ENCODE data around the gene RCOR1.

RCOR1 gene

GRCh38 chr14:102684298-102684663, 91.8 kb downstream of the RCOR1 start:
- no peak for DNase-seq

GRCh38 chr14:102686196-102686801, 93.8 kb downstream of the RCOR1 start:
- DNase-seq = no peak

GRCh38 chr14:102688290-102688689, 95.8 kb downstream of the RCOR1 start:
- peak; percentile 60 for DNase-seq

DNA sequence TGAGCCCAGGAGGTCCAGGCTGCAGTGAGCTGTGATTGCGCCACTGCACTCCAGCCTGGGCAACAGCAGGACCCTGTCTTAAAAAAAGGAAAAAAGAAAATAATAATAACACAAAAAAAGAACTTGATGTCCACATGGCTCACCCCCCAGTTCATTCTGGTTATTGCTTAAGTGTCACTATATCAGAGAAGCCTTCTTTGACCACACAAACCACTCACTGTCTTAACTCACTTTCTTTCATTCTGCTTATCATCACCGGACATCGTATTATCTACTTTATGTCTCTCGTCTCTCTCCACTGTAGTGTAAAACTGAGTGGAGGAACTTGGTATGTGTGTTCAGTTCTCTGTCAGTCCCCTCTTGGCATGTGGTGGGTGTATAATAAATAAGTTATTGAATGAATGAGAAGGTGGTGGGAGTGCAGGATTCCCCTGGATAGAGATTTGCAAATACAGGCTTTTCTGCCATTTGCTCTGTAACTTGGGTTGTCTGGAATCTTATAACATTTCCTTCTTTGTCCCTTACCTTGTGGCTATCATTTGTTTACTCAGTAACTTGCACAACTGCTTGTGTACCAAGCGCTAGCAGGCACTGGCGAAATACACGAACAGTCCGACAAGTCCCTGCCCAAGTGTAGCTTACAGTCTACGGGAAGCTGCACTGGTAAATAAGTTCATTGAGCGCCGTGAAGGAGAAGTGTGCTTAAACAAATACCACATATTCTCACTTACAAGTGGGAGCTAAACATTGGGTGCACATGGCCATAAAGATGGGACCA, 98.2 kb downstream of the RCOR1 start:
- no peak for DNase-seq

DNA sequence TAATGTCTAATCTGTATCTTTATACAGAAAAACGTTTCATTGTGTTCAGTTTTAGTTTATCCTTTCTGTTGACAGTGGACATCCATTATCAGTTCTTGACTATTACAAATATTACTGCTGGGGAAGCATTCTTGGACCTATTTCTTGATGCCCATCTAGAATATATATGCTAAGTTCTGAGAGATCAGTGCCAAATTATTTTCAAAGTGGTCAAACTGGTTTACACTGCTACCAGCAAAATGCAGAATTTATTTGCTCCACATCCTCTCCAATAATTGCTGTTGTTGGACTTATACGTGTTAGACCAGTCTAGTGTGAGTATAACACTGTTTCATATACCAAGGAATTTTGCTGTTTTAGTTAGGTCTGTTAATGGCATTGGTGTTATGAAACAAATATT, 99.3 kb downstream of the RCOR1 start:
- no peak for DNase-seq

DNA sequence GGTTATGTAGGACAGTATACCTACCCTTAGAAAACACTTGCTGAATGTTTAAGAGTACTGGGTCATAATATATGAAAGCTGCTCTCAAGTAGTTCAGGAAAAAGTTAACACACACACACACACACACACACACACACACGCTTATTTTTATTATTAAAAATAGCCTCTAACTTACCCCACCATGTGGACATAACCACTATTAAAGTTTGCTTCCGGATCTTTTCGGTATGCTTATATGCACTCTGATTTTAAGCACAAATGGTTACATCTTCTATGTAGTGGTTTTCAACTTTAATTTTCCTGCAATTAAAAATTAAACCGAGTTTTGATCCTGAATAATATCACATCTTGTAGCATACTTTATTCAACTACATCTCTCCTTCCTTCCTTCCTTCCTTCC, 99.9 kb downstream of the RCOR1 start:
- DNase-seq = no peak

- no peak for DNase-seq
Observed at GRCh38 chr14:102693006-102693755, 100.7 kb downstream of the RCOR1 start.

DNA sequence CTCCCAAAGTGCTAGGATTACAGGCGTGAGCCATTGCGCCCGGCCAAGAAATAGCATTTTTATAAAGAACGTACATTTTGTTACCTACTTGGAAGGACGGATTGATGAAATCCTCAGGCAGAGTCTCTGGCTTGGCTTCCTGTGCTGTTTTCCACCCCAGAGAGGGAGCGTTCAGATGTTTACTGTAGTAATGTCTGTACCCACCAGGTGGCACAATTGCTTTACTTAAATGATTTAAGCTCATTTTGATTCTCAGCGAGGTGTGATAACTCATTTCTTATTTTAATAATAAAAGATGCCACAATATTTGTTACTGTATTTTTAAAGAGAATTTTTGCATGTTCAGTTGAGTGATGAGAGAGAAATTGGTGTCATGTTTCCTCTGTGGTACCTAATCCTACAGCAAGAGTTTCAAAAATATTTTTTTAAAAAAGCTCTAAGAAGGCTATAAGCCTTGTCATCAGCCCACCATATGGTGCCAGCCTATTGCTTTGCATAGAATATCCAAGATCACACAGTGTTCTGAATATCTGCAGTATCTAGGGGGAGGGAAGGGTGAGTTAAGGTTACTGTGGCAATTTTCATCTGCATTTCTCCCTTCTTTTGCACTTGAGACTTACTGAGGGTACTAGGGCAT, 102.2 kb downstream of the RCOR1 start:
- peak; percentile 84 for DNase-seq

- no peak for DNase-seq
Observed at GRCh38 chr14:102695167-102695555, 102.7 kb downstream of the RCOR1 start.

DNA sequence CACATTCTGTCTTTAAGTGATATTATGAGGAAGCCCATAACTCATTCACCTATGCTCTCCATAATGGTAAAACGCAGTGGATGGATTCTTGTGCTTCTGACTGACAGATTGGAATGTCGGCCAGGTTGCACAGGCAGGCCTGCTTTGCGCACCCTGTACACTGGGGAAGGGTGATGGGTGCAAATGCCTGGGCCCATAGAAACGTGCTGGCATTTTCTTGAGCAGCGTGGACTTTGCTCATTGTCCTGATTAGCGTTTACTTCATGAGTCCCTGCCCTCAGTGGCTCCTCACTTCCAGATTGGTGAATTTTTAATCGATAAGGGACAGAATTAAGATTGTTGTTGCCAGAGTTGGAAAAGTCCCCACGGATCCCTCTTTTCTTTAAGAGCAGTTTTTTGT, 103.9 kb downstream of the RCOR1 start:
- DNase-seq = no peak

GRCh38 chr14:102696856-102697495, 104.5 kb downstream of the RCOR1 start:
- no peak for DNase-seq

DNA sequence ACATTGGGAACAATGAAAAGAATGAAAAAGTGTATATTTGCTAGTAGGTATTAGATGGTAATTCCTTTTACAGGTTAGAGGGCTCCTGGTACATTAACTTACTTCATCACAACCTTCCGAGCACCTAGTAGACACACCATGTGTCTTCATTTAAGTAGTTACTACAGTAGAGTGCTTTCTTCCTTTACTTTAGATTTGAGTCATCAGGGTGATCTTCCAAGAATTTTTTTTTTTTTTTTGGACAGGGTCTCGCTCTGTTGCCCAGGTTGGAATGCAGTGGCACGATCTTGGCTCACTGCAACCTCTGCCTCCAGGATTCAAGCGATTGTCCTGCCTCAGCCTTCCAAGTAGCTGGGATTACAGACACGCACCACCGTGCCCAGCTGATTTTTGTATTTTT, 105.1 kb downstream of the RCOR1 start:
- no peak for DNase-seq

- no peak for DNase-seq
Observed at GRCh38 chr14:102699416-102700110, 107.1 kb downstream of the RCOR1 start.

- DNase-seq = no peak
Observed at GRCh38 chr14:102708494-102708893, 116.0 kb downstream of the RCOR1 start.

DNA sequence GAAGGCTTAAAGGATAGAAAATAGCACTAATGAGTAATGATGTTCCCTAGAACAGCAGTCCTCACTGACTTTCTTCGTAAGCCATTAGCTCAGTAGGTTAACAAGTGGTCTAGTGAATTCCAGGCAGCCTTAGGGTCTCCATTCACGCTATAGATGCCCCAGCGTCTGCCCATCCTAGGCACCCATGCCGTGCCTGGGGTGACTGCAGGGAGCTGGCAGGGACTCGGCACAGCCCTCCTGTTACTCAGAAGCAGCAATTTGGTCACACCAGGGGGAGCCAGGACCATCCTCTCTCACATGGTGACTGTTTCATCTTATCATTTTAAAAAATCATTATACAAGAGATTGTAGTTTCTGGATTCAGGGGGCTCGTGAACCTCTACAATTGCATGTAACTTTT, 118.8 kb downstream of the RCOR1 start:
- no peak for DNase-seq

- DNase-seq = no peak
Observed at GRCh38 chr14:102711946-102712345, 119.5 kb downstream of the RCOR1 start.

DNA sequence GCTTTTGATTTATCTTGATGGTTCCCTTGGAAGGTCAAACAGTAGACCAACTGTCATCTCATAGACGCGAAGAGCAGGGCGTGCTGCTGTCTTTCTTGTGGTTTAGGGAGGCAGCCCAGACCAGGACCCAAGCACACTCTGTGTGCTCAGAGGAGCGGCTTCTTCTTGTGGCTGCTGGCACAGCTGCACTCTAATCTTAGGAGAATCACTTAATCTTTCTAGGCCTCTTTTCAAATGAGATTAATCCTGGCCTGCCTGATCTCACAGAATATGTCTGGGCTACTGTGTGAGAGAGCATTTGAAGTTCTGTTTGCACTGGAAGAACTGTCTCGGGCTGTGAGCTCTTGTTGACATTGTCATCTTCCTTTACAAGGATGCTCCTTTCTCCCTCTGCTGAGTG, 124.8 kb downstream of the RCOR1 start:
- DNase-seq = no peak

DNA sequence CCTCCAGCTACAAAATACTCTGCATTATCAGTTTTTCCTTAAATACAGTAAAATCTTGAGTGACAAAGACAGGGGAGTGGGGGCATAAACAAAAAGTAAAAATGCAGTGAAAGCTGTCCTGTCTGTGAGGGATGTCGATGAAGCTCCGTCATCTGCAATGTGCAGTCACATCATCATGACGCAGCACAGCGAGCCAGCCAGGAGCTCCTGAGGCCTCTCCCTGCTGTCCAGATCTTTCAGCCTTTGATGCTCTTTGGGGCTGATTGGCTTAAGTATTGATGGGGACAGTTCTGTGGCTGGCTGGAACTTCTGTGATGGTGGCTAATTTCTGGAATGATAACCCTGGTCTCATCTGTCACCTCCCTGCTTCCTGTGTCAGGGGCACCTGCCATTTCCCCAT, 130.2 kb downstream of the RCOR1 start:
- no peak for DNase-seq

- DNase-seq = no peak
Observed at GRCh38 chr14:102723650-102724049, 131.2 kb downstream of the RCOR1 start.

GRCh38 chr14:102726191-102726949, 133.9 kb downstream of the RCOR1 start:
- DNase-seq = no peak

DNA sequence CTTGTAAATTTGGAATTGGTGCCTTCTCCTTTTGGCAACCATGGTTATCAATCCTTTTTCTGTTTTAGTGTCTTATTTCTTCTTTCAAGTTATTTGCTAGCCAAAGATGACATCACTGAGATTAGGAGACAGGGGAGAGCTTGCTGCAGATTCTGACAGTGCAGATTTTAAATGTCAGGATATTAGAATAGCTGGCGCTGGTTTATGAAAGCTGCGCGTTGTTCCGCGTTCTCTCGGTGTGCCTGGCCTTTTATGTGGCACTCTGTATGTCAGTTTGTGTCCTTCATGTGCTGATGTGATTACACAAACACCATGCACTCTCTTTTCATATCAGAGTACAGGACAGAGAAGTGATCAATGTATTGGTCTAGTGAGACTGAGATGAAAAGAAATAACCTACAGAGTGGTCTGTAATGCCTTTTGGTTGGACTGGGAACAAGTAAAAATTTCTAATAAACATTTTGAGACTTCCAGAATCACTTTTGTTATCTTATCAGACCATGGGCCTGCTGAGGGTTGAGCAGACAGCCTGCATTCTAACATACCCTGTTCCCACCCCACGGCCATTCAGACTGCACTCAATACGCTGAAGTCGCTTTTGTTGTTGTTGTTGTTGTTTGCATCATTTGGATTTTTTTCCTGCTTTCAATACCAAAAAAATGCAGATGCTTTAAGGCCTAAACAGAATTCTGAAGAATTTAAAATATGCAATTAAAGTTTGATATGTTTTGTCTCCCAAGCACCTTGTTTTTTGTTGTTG, 135.1 kb downstream of the RCOR1 start:
- DNase-seq = no peak
